Measurements from ENCODE around the gene CAPS. TPM values are rescaled to one million over a fixed set of nuclear protein-coding genes. Genes with fewer than 3 reads are reported as not detected.
"Not testable (repeated sequence)": the region's sequence is repeated elsewhere in the genome, so short reads cannot be mapped to it uniquely, and the experiment has no call there.

CAPS gene
- total RNA-seq, 1 donor from 2014 or later, result 21.6 TPM

- POLR2A ChIA-PET, result no interaction called here
- TF ChIP-seq CTCF (IDR thresholded peaks at IDR 0.05), result no peak
Observed at GRCh38 chr19:5881543-5882299, 32.3 kb upstream of the CAPS start.

GRCh38 chr19:5882421-5882968, 31.6 kb upstream of the CAPS start:
- Mint-ChIP-seq H3K4me3 (no peak overlapping the region), H3K4me1 (peaks cover 2% of the 10 kb centered on the region), H3K27me3 (peaks cover 12% of the 10 kb centered on the region), H3K36me3 (ENCODE audit: low read depth) (no peaks in the 10 kb centered on the region), H3K9me3 (no peaks in the 10 kb centered on the region), H3K27ac (no peak overlapping the region)
- no peak for DNase-seq
- ChIA-PET CTCF (no interaction called here), POLR2A (no interaction called here)
- no peak for ATAC-seq (ENCODE audit: low read depth)
- intact Hi-C loops (cut with micrococcal nuclease), result no loop called here
- no peak for TF ChIP-seq CTCF (IDR thresholded peaks at IDR 0.05)

More at GRCh38 chr19:5881543-5882299, 32.3 kb upstream of the CAPS start:
- H3K27me3 Mint-ChIP-seq, result peaks cover 11% of the 10 kb centered on the region
- no peak overlapping the region for H3K4me3 Mint-ChIP-seq
- DNase-seq, result no peak
- CTCF ChIA-PET, result no interaction called here
- H3K27ac Mint-ChIP-seq, result no peak overlapping the region
- H3K36me3 Mint-ChIP-seq (ENCODE audit: low read depth), result no peaks in the 10 kb centered on the region
- H3K9me3 Mint-ChIP-seq, result no peaks in the 10 kb centered on the region
- peaks cover 2% of the 10 kb centered on the region for H3K4me1 Mint-ChIP-seq
- ATAC-seq (ENCODE audit: low read depth), result no peak
- intact Hi-C loops (cut with micrococcal nuclease), result no loop called here

- H3K27me3 Mint-ChIP-seq, result peaks cover 12% of the 10 kb centered on the region
- ATAC-seq (ENCODE audit: low read depth); intact Hi-C loops (cut with micrococcal nuclease); H3K36me3 Mint-ChIP-seq (ENCODE audit: low read depth); CTCF ChIA-PET; H3K27ac Mint-ChIP-seq; H3K4me3 Mint-ChIP-seq; H3K9me3 Mint-ChIP-seq; H3K4me1 Mint-ChIP-seq; DNase-seq: not testable (repeated sequence)
- POLR2A ChIA-PET, result interaction anchor here (0.7 kb wide), 1 partner anchor 16 kb away, joined by 4 read pairs; no protein-coding TSS in a partner anchor
Observed at GRCh38 chr19:5883157-5883873, 30.7 kb upstream of the CAPS start.

DNA sequence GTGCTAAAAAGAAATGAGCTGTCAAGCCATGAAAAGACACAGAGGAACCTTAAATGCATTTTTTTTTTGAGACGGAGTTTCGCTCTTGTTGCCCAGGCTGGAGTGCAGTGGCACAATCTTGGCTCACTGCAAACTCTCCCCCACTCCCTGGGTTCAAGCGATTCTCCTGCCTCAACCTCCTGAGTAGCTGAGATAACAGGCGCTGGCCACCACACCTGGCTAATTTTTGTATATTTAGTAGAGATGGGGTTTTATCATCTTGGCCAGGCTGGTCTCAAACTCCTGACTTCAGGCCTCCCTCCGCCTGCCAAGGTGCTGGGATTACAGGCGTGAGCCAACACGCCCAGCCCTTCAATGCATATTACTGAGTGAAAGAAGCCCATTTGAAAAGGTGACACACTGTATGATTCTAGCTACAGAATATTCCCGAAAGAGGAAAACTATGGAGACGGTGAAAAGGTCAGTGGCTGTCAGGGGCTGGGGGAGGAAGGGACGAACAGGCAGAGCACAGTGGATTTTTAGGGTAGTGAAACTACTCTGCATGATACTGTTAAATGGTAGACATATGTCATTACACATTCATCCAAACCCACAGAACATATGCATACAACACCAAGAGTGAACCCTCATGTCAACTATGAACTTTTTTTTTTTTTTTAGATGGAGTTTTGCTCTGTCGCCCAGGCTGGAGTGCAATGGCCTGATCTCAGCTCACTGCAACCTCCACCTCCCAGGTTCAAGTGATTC, 29.8 kb upstream of the CAPS start:
- POLR2A ChIA-PET; DNase-seq; H3K27me3 Mint-ChIP-seq; H3K4me1 Mint-ChIP-seq; ATAC-seq (ENCODE audit: low read depth); H3K36me3 Mint-ChIP-seq (ENCODE audit: low read depth); CTCF ChIA-PET; H3K27ac Mint-ChIP-seq; H3K4me3 Mint-ChIP-seq; H3K9me3 Mint-ChIP-seq; intact Hi-C loops (cut with micrococcal nuclease): not testable (repeated sequence)

- no peak overlapping the region for H3K27ac Mint-ChIP-seq
- no peak for DNase-seq
- no peak for ATAC-seq (ENCODE audit: low read depth)
Observed at GRCh38 chr19:5889288-5889971, 24.6 kb upstream of the CAPS start.

More at GRCh38 chr19:5889288-5889971, 24.6 kb upstream of the CAPS start:
- H3K27me3 Mint-ChIP-seq, result peaks cover 8% of the 10 kb centered on the region
- TF ChIP-seq CTCF (IDR thresholded peaks at IDR 0.05), result no peak
- POLR2A ChIA-PET, result interaction anchor here (0.5 to 1.0 kb wide), 3 partner anchors 13 to 200 kb away, joined by 3 to 8 read pairs (median 4); no protein-coding TSS in a partner anchor
- no peaks in the 10 kb centered on the region for H3K4me1 Mint-ChIP-seq
- intact Hi-C loops (cut with micrococcal nuclease), result no loop called here
- peaks cover 4% of the 10 kb centered on the region for H3K36me3 Mint-ChIP-seq (ENCODE audit: low read depth)
- CTCF ChIA-PET, result no interaction called here
- H3K4me3 Mint-ChIP-seq, result no peak overlapping the region
- H3K9me3 Mint-ChIP-seq, result no peaks in the 10 kb centered on the region

All from activated B cell treated with CpG ODN at 0.5 μM for 24 hours (primary cell).